ENCODE data around the gene TRIML1.

GRCh38 chr4:188147776-188148175 lies 8.5 kb downstream of the TRIML1 start:
- TF ChIP-seq POLR2A (IDR thresholded peaks at IDR 0.05) (no peak), CTCF (IDR thresholded peaks at IDR 0.05 in 4 of 5, conservative IDR thresholded peaks at IDR 0.05 in 1 of 5) (no peak)

Measured in gastrocnemius medialis (tissue), 4 donors.